MM.1S (cell line): ENCODE measurements around the gene SPIRE2.

Experiments used
- CTCF ChIP-seq: fragments of 300-600 bp; sonication (generic); IDR thresholded peaks from 2 replicates; pipeline ENCODE4 v1.5.1; 2016; ENCODE audit warnings: antibody characterized with exemption, low read length, mixed read lengths
- EZH2phosphoT487 ChIP-seq: fragments of 300-600 bp; sonication (generic); IDR thresholded peaks from 2 replicates; pipeline ENCODE4 v1.6.1; 2018; ENCODE audit warnings: antibody characterized with exemption, low read length

GRCh38 chr16:89920723-89921122, 92.4 kb downstream of the SPIRE2 start:
- TF ChIP-seq CTCF (no peak), EZH2phosphoT487 (no peak)
